ENCODE results near the gene AP3B2.

AP3B2 gene

DNA sequence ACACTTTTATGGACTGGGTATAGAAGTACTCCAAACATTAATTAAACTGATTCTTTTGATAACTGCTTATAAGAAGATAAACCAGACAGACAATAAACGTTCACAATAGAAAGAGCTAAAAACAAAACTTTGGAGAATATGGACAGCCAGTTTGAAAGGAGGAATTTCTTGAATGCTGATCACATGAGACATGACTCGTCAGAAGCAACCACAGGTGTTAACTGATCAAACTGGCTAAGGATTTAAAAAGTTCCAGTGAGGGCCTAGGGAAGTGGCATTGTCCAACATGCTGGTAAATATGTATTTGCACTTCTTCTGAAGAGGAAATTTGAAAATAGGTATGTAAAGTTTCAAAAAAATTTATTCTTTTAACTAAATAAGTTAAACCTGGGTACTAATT, 29.4 kb upstream of the AP3B2 start:
- no peak overlapping the region for H4K91ac ChIP-seq (ENCODE audit: low read depth, low read length)
- no peak overlapping the region for H3K27ac ChIP-seq (ENCODE audit: low read depth, low read length)
- H4K8ac ChIP-seq (ENCODE audit: low read depth, low read length), result no peak overlapping the region
- H2BK120ac ChIP-seq (ENCODE audit: insufficient read depth, low read length, poor library complexity), result no peak overlapping the region
- H3K27me3 ChIP-seq (ENCODE audit: insufficient read depth, low read length), result no peaks in the 10 kb centered on the region
- no peak overlapping the region for H3K9ac ChIP-seq (ENCODE audit: low read length)
- H3K36me3 ChIP-seq (ENCODE audit: control insufficient read depth in 1 of 2, insufficient read depth in 2 of 2, low read length in 2 of 2), result peaks cover 0 to 2% of the 10 kb centered on the region in 2 experiments
- H3K14ac ChIP-seq (ENCODE audit: low read length), result no peak overlapping the region
- H2BK12ac ChIP-seq (ENCODE audit: low read length), result no peak overlapping the region
- no peaks in the 10 kb centered on the region for H3K9me3 ChIP-seq (ENCODE audit: insufficient read depth, low read depth, low read length)
- WGBS (ENCODE audit: extremely low coverage, insufficient coverage, insufficient read length), result no CpG with 5 or more reads among the region's 2 CpGs
- H3K4me3 ChIP-seq (ENCODE audit: low read depth, low read length), result no peak overlapping the region
- no peak overlapping the region for H2AK5ac ChIP-seq (ENCODE audit: low read length)
- H3K18ac ChIP-seq (ENCODE audit: low read length), result no peak overlapping the region
- H3K79me1 ChIP-seq (ENCODE audit: low read length), result peaks cover 13% of the 10 kb centered on the region
- H2BK5ac ChIP-seq (ENCODE audit: low read depth, low read length, poor library complexity), result no peak overlapping the region
- H3K23ac ChIP-seq (ENCODE audit: low read length), result no peak overlapping the region
- peaks cover 3 to 10% of the 10 kb centered on the region in 2 experiments for H3K4me1 ChIP-seq (ENCODE audit: control insufficient read depth in 1 of 2, insufficient read depth in 2 of 2, low read length in 2 of 2)
- no peak overlapping the region for H4K12ac ChIP-seq (ENCODE audit: low read depth, low read length)
- no peak overlapping the region for H3K4me2 ChIP-seq (ENCODE audit: low read length)
- no peaks in the 10 kb centered on the region for H3K79me2 ChIP-seq (ENCODE audit: control insufficient read depth, insufficient read depth, low read length, poor library complexity)
- peak in 1 of 2 donors; percentile 39 for DNase-seq
- H2AFZ ChIP-seq (ENCODE audit: insufficient read depth, low read length, poor library complexity), result no peak overlapping the region
- H3K4ac ChIP-seq (ENCODE audit: low read depth, low read length), result no peak overlapping the region

- no CpG with 5 or more reads among the region's 2 CpGs for WGBS (ENCODE audit: extremely low coverage, insufficient coverage, insufficient read length)
- H2BK5ac ChIP-seq (ENCODE audit: low read depth, low read length, poor library complexity), result no peak overlapping the region
- H3K79me1 ChIP-seq (ENCODE audit: low read length), result peaks cover 12% of the 10 kb centered on the region
Observed at GRCh38 chr15:82737975-82738374, 28.3 kb upstream of the AP3B2 start.

GRCh38 chr15:82731527-82731926, 21.9 kb upstream of the AP3B2 start:
- Histone ChIP-seq H3K18ac (ENCODE audit: low read length) (no peak overlapping the region), H3K4ac (ENCODE audit: low read depth, low read length) (no peak overlapping the region), H3K4me2 (ENCODE audit: low read length) (no peak overlapping the region), H3K14ac (ENCODE audit: low read length) (no peak overlapping the region), H3K27ac (ENCODE audit: low read depth, low read length) (no peak overlapping the region), H2AFZ (ENCODE audit: insufficient read depth, low read length, poor library complexity) (no peak overlapping the region), H3K79me2 (ENCODE audit: control insufficient read depth, insufficient read depth, low read length, poor library complexity) (no peaks in the 10 kb centered on the region), H2AK5ac (ENCODE audit: low read length) (no peak overlapping the region), H3K9ac (ENCODE audit: low read length) (no peak overlapping the region), H3K27me3 (ENCODE audit: insufficient read depth, low read length) (no peaks in the 10 kb centered on the region), H4K12ac (ENCODE audit: low read depth, low read length) (no peak overlapping the region), H3K4me3 (ENCODE audit: low read depth, low read length) (no peak overlapping the region), H4K91ac (ENCODE audit: low read depth, low read length) (no peak overlapping the region), H2BK12ac (ENCODE audit: low read length) (no peak overlapping the region), H3K36me3 (ENCODE audit: control insufficient read depth in 1 of 2, insufficient read depth in 2 of 2, low read length in 2 of 2) (peaks cover 0 to 2% of the 10 kb centered on the region in 2 experiments), H3K4me1 (ENCODE audit: control insufficient read depth in 1 of 2, insufficient read depth in 2 of 2, low read length in 2 of 2) (no peaks in the 10 kb centered on the region), H3K79me1 (ENCODE audit: low read length) (no peaks in the 10 kb centered on the region), H2BK5ac (ENCODE audit: low read depth, low read length, poor library complexity) (no peak overlapping the region), H3K23ac (ENCODE audit: low read length) (no peak overlapping the region), H3K9me3 (ENCODE audit: insufficient read depth, low read depth, low read length) (peaks cover 2% of the 10 kb centered on the region), H4K8ac (ENCODE audit: low read depth, low read length) (no peak overlapping the region), H2BK120ac (ENCODE audit: insufficient read depth, low read length, poor library complexity) (no peak overlapping the region)
- no peak for DNase-seq
- WGBS (ENCODE audit: extremely low coverage, insufficient coverage, insufficient read length), result no CpG with 5 or more reads among the region's 2 CpGs

More at GRCh38 chr15:82737975-82738374, 28.3 kb upstream of the AP3B2 start:
- H3K27me3 ChIP-seq (ENCODE audit: insufficient read depth, low read length), result no peaks in the 10 kb centered on the region
- H3K4me1 ChIP-seq (ENCODE audit: control insufficient read depth in 1 of 2, insufficient read depth in 2 of 2, low read length in 2 of 2), result peaks cover 2 to 9% of the 10 kb centered on the region in 2 experiments
- no peak overlapping the region for H3K14ac ChIP-seq (ENCODE audit: low read length)
- no peak overlapping the region for H2BK12ac ChIP-seq (ENCODE audit: low read length)
- H3K18ac ChIP-seq (ENCODE audit: low read length), result no peak overlapping the region
- H3K4ac ChIP-seq (ENCODE audit: low read depth, low read length), result no peak overlapping the region
- H3K9me3 ChIP-seq (ENCODE audit: insufficient read depth, low read depth, low read length), result no peaks in the 10 kb centered on the region
- no peak overlapping the region for H2AFZ ChIP-seq (ENCODE audit: insufficient read depth, low read length, poor library complexity)
- H4K12ac ChIP-seq (ENCODE audit: low read depth, low read length), result no peak overlapping the region
- no peak for DNase-seq
- H4K8ac ChIP-seq (ENCODE audit: low read depth, low read length), result no peak overlapping the region
- H3K4me3 ChIP-seq (ENCODE audit: low read depth, low read length), result no peak overlapping the region
- H3K4me2 ChIP-seq (ENCODE audit: low read length), result no peak overlapping the region
- H2BK120ac ChIP-seq (ENCODE audit: insufficient read depth, low read length, poor library complexity), result no peak overlapping the region
- peaks cover 0 to 2% of the 10 kb centered on the region in 2 experiments for H3K36me3 ChIP-seq (ENCODE audit: control insufficient read depth in 1 of 2, insufficient read depth in 2 of 2, low read length in 2 of 2)
- no peak overlapping the region for H2AK5ac ChIP-seq (ENCODE audit: low read length)
- H4K91ac ChIP-seq (ENCODE audit: low read depth, low read length), result no peak overlapping the region
- no peaks in the 10 kb centered on the region for H3K79me2 ChIP-seq (ENCODE audit: control insufficient read depth, insufficient read depth, low read length, poor library complexity)
- H3K9ac ChIP-seq (ENCODE audit: low read length), result no peak overlapping the region
- no peak overlapping the region for H3K27ac ChIP-seq (ENCODE audit: low read depth, low read length)
- H3K23ac ChIP-seq (ENCODE audit: low read length), result no peak overlapping the region

DNA sequence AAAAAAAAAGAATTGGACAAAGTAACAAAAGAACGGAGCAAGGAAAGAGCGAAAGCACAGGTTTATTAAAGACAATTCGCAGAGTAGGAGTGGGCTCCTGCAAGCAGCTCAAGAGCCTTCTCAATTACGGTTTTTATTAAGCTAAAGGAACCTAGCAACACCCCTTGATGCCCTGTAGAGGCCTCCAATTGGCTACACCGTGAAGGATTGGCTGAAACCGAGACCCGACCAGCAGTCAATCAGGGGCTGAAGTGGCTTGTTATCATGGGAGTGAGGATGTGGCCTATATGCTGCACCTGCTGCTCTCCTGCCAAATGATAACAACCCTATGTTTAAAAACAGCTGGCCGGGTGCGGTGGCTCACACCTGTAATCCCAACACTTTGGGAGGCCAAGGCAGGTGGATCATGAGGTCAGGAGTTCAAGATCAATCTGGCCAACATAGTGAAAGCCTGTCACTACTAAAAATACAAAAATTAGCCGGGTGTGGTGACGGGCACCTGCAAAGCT, 20.4 kb upstream of the AP3B2 start:
- H2BK120ac ChIP-seq (ENCODE audit: insufficient read depth, low read length, poor library complexity), result no peak overlapping the region
- H3K18ac ChIP-seq (ENCODE audit: low read length), result no peak overlapping the region
- H3K4me3 ChIP-seq (ENCODE audit: low read depth, low read length), result no peak overlapping the region
- no peak overlapping the region for H3K9ac ChIP-seq (ENCODE audit: low read length)
- H3K27ac ChIP-seq (ENCODE audit: low read depth, low read length), result no peak overlapping the region
- no peaks in the 10 kb centered on the region for H3K79me2 ChIP-seq (ENCODE audit: control insufficient read depth, insufficient read depth, low read length, poor library complexity)
- no peaks in the 10 kb centered on the region for H3K79me1 ChIP-seq (ENCODE audit: low read length)
- no peak overlapping the region for H3K14ac ChIP-seq (ENCODE audit: low read length)
- WGBS (ENCODE audit: extremely low coverage, insufficient coverage, insufficient read length), result no CpG with 5 or more reads among the region's 11 CpGs
- no peaks in the 10 kb centered on the region for H3K36me3 ChIP-seq (ENCODE audit: control insufficient read depth in 1 of 2, insufficient read depth in 2 of 2, low read length in 2 of 2)
- H4K91ac ChIP-seq (ENCODE audit: low read depth, low read length), result no peak overlapping the region
- no peak overlapping the region for H2BK12ac ChIP-seq (ENCODE audit: low read length)
- H3K9me3 ChIP-seq (ENCODE audit: insufficient read depth, low read depth, low read length), result peaks cover 2% of the 10 kb centered on the region
- no peak overlapping the region for H3K4ac ChIP-seq (ENCODE audit: low read depth, low read length)
- no peak overlapping the region for H3K4me2 ChIP-seq (ENCODE audit: low read length)
- H4K8ac ChIP-seq (ENCODE audit: low read depth, low read length), result no peak overlapping the region
- H3K4me1 ChIP-seq (ENCODE audit: control insufficient read depth in 1 of 2, insufficient read depth in 2 of 2, low read length in 2 of 2), result no peaks in the 10 kb centered on the region
- no peak overlapping the region for H4K12ac ChIP-seq (ENCODE audit: low read depth, low read length)
- no peak overlapping the region for H2BK5ac ChIP-seq (ENCODE audit: low read depth, low read length, poor library complexity)
- no peak overlapping the region for H2AFZ ChIP-seq (ENCODE audit: insufficient read depth, low read length, poor library complexity)
- no peak overlapping the region for H3K23ac ChIP-seq (ENCODE audit: low read length)
- no peak overlapping the region for H2AK5ac ChIP-seq (ENCODE audit: low read length)
- DNase-seq, result no peak
- no peaks in the 10 kb centered on the region for H3K27me3 ChIP-seq (ENCODE audit: insufficient read depth, low read length)

Measured in trophoblast cell (in vitro differentiated cells and primary cell).